Activated CD8-positive, alpha-beta memory T cell treated with anti-CD3 and anti-CD28 coated beads, Interleukin-2, amount 50 U/mL, for 48 hours (primary cell): ENCODE measurements around the gene FAM234A.
"Not testable (repeated sequence)": the region's sequence is repeated elsewhere in the genome, so short reads cannot be mapped to it uniquely, and the experiment has no call there.

Experiments used
- DNase-seq: peaks from one replicate; pipeline ENCODE4 v3.0.0-alpha.2; 2020

The FAM234A gene, protein sequence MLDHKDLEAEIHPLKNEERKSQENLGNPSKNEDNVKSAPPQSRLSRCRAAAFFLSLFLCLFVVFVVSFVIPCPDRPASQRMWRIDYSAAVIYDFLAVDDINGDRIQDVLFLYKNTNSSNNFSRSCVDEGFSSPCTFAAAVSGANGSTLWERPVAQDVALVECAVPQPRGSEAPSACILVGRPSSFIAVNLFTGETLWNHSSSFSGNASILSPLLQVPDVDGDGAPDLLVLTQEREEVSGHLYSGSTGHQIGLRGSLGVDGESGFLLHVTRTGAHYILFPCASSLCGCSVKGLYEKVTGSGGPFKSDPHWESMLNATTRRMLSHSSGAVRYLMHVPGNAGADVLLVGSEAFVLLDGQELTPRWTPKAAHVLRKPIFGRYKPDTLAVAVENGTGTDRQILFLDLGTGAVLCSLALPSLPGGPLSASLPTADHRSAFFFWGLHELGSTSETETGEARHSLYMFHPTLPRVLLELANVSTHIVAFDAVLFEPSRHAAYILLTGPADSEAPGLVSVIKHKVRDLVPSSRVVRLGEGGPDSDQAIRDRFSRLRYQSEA

GRCh38 chr16:234468-235305 lies at the start of gene FAM234A:
TSS of gene FAM234A (plus strand) at chr16:234821. CDS start at chr16:254414, 19,593 bp downstream.
- DNase-seq, result peak; percentile 98

DNA sequence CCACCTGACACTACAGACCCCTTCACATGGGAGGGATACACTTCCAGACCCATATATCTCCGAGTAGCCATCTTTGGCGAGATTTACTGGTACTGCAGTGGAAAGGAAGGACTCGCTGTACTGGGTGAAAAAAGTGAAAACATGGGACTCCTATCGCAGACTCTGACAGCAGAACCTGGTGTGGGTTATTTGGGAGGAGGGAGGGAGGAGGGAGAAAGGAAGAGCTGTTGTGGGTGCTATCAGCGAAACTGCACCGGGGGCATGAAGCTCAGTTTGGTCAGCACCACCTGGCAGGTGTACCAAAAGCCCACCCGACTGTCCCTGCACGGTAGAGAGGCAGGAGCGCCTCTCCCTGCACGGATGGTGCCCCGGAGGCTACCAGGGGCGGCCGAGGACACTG lies 49.4 kb upstream of the FAM234A start:
- DNase-seq, result no peak

DNA sequence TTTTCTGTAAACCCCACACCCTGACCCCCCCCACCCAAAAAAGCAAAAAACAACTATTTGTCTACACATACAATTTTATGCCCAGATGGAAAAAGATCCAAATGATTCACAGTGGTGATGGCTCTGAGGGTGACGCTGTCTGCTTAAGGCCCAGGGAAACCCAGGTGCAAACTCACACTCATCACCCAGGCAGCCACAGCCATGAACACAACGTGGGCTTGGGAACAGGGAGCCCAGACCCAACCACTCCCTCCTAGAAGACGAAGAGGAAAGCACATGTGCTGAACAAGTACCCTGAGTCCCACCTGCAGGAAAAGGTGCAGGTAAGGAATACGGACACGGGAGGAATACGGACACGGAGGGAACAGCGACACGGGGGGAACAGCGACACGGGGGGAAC lies 48.9 kb upstream of the FAM234A start:
- DNase-seq, result no peak

DNA sequence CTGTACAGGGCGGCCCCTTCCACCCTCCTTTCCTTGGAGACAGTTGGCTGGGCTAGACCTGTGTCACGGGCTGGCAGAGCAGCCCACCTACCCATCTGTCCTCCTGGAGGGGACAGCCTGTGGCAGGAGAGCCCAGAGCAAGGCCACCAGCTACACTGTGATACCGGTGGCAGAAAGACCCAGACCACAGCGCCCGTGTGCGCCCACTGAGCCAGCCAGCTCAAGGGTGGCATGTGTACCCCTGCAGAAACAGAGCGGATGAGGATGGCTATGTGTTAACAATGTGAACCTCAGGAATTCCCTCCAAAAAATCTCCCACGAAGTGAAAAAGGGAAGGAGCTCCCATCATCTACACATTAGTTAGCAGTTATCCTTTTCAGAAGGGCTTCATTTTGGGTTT lies 47.3 kb upstream of the FAM234A start:
- DNase-seq, result no peak

GRCh38 chr16:188674-189073 lies 45.9 kb upstream of the FAM234A start:
- DNase-seq, result no peak

DNA sequence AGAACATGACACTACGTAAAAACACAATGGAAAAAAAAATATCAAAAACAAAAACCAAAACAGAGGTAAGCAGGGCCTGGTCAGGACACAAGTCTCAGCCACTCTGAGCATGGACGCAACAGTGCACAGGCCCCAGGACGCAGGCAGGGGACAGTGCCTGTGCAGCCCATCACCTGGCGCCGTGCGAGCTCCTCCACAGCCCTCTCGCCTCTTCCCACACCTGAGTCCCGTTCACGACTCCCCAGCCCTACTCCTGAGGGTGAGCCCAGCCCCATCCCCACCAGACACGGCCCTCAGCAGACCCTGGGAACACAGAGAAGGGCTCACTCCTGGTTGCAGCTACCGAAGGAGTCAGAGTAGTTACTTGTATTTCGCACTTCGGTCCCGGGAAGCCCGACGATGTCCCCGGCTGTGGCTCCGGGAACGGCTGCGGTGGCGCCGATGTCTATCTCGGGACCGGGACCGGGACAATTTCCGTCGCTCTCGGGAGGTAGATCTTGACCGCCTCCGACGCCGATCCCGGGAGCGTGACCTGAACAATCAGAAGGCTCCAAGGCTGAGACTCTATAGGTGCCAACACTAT lies 44.9 kb upstream of the FAM234A start:
- DNase-seq, result no peak

GRCh38 chr16:191831-192230 lies 42.8 kb upstream of the FAM234A start:
- DNase-seq, result no peak

DNA sequence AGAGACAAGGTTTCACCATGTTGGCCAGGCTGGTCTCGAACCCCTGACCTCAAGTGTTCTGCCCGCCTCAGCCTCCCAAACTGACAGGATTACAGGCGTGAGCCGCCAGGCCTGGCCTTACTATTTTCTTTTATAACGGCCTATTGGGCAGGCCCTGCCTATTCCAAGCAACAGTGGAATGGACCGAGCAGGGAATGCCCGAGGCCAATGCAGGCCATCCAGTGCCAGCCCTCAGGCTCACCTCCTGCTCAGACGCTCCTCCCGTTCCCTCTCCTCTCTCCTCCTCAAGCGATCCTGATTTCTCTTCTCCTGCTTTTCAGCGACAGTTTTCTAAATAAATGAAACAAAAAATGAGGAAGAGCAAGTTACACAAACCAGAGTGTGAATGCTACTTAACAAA lies 41.9 kb upstream of the FAM234A start:
- DNase-seq, result no peak

- DNase-seq, result no peak
These were observed 41.2 kb upstream of the FAM234A start for GRCh38 chr16:193441-193840.

DNA sequence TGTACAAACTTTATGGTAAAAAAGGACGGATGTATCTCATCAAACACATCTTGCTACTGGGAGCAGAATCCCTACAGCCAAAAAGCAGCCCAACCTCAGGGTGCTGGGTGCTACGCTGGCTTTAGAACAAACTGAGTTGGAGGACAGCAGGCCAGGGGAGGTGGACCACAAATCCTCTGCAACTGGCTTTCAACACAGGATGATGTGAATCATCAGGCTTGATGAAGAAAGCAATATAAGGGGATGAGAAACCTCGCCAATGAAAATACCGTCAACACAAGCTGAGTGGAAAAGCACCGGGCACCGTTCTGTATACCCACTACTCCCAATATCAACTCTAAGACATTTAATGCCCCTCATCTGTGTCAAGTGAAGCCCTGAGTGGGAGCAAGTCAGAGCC lies 40.1 kb upstream of the FAM234A start:
- DNase-seq, result no peak

DNA sequence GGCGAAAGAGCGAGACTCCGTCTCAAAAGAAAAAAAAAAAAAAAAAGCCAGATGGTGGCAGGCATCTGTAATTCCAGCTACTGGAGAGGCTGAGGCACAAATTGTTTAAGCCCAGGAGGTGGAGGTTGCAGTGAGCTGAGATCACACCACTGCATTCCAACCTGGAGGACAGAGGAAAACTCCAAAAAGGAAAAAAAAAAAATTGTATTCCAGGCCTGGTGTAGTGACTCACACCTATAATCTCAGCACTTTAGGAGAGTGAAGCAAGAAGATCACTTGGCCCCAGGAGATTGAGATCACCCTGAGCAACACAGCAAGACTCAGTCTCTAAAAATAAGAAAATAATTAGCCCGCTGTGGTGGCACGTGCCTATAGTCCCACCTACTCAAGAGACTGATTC lies 34.2 kb upstream of the FAM234A start:
- no peak for DNase-seq

DNA sequence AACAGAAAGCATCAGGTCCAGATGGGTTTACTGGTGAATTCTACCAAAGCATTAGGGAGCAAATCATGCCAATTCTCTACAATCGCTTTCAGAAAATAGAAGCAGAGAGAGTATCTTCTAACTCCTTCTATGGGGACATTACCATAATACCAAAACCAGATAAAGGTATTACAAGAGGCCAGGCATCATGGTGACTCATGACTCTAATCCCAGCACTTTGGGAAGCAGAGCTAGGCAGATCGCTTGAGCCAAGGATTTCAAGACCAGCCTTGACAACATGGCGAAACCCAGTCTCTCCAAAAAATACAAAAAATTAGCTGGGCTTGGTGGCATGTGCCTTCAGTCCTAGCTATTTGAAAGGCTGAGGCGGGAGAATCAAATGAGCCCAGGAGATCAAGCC lies 31.4 kb upstream of the FAM234A start:
- no peak for DNase-seq

GRCh38 chr16:204046-204445 lies 30.6 kb upstream of the FAM234A start:
- DNase-seq, result not testable (repeated sequence)

GRCh38 chr16:209359-209758 lies 25.3 kb upstream of the FAM234A start:
- DNase-seq, result not testable (repeated sequence)

DNA sequence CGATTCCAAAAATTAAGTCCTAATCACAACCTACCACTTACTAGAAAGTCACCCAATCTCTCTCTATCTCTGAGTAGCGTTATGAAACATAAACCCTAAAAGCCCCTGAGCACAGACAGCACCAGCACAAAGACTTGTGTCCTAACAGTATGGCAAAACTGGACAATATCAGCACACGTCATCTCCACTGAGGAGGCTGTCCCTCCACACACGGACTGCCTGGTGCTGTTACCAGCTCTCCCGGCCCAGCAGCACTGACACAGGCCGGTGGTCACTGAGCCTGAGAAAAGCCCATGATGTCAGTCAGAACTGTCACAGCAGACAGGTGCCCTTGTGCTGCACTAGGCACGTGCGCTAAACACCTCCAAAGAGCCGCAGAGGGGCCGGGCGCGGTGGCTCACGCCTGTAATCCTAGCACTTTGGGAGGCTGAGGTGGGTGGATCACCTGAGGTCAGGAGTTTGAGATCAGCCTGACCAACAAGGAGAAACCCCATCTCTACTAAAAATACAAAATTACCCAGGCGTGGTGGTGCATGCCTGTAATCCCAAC lies 22.9 kb upstream of the FAM234A start:
- DNase-seq, result not testable (repeated sequence)

DNA sequence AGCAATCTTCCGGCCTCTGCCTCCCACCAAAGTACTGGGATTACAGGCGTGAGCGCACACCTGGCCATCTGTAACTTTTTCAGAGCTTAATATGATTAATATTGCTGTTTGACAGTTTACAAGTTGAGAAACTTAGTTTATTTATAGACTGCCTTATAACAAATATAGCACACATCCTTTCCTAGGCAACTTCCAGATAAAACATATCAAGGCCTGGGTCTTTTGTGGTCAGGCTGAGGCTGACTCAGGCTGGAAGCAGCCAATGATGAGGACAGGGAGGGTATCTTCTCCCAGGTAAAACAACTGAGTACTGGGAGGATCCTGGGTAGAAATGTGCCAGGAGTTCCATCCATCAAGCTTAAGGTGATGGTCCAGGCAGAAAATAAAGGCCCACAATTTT lies 21.6 kb upstream of the FAM234A start:
- DNase-seq, result no peak

DNA sequence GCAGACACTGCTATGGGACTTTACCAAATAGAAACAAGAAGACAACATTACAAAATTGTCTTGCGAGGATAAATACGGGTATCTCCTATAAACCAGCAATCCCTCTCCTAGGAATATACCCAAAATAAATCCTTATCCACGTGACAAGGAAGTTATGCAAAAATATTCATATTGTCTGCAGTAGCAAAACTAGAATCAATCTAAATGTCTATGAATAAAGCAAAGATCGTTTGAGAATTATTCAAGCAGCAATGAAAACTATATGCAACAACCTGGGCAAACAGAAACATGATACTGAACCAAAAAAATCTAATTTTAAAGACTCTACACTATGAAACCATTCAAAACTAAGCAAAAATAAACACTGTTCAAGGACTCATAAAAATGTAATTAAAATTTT lies 14.6 kb upstream of the FAM234A start:
- DNase-seq, result no peak

- no peak for DNase-seq
These were observed 6.3 kb upstream of the FAM234A start for GRCh38 chr16:228151-228851.

DNA sequence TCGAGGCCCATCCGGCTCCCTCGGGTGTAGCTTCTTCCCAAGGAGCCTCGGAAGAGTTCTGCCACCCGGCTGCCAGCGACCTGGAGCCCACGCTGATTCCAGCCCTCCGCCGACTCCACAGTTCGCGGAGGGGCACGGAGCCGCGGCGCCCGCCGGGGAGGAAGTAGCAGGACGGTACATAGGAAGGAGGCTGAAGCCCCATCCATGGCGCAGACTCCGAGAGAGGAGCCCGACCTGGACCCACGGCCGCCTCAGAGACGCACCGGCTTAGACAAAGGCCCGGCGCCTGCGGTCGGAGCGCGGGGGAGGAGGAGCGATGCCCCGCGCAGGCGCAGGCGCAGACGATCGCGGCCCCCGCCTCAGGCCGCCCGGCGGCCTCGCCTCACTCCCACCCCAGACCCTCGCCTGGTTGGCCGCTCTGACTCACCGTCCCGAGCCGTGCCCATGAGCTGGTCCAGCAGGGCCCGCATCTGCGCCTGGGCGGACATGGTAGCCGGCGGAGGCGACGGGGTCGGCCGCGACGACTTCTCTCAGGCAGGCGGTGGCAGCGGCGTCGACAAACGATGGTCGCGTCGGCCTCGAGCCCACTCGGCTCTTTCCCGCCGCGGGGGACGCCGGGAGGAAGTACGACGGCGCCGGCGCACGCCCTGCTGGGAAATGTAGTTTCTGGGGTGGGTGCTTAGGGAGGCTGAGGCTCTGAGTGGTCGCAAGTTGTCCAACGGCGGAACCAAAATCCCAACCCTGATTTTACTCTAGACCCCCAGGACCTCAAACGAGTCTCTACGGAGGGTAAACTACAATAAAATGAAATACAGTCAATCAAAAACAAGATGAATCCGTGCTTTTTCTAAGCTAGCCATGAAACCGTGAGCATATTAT lies 5.5 kb upstream of the FAM234A start, which contains the start of gene LUC7L:
TSS of gene LUC7L (minus strand) at position 598 of the 879 bp plus-strand sequence. CDS start at position 488, 110 bp downstream.
- peak; percentile 94 for DNase-seq

GRCh38 chr16:229731-230281 lies 4.8 kb upstream of the FAM234A start:
- DNase-seq, result no peak

- DNase-seq, result not testable (repeated sequence)
These were observed 4.3 kb upstream of the FAM234A start for GRCh38 chr16:230351-230750.
